Hypothalamus (tissue), 51 donors: ENCODE measurements around the gene TMEM255B.
"Not testable (repeated sequence)": the region's sequence is repeated elsewhere in the genome, so short reads cannot be mapped to it uniquely, and the experiment has no call there.

Source experiments
- DNase-seq, 51 donors: peaks; one replicate each; lab custom pipeline; 2025; lab: John Stamatoyannopoulos, UW

Gene TMEM255B

GRCh38 chr13:113748101-113748861 lies 10.7 kb upstream of the TMEM255B start:
- DNase-seq = no peak

GRCh38 chr13:113748862-113749451 lies 10.1 kb upstream of the TMEM255B start:
- DNase-seq = no peak

- DNase-seq = no peak
Observed at GRCh38 chr13:113749507-113749906, 9.5 kb upstream of the TMEM255B start.

GRCh38 chr13:113749967-113750366 lies 9.1 kb upstream of the TMEM255B start:
- DNase-seq = peak in 2 of 51 donors; percentile 18 to 29

GRCh38 chr13:113750554-113751399 lies 8.2 kb upstream of the TMEM255B start:
- DNase-seq = no peak

GRCh38 chr13:113751491-113751890 lies 7.5 kb upstream of the TMEM255B start:
- no peak for DNase-seq

GRCh38 chr13:113752211-113752986 lies 6.6 kb upstream of the TMEM255B start:
- not testable (repeated sequence) for DNase-seq

GRCh38 chr13:113753171-113753570 lies 5.9 kb upstream of the TMEM255B start:
- no peak for DNase-seq

- no peak for DNase-seq
Observed at GRCh38 chr13:113754242-113754641, 4.8 kb upstream of the TMEM255B start.

GRCh38 chr13:113754691-113755090 lies 4.3 kb upstream of the TMEM255B start:
- no peak for DNase-seq

GRCh38 chr13:113756441-113757097 lies 2.5 kb upstream of the TMEM255B start:
- DNase-seq = no peak

GRCh38 chr13:113759525-113760137 lies 605 bp downstream of the TMEM255B start:
- DNase-seq = peak in 3 of 51 donors; percentile 14 to 21 (median 17)

GRCh38 chr13:113761136-113761535 lies 2.1 kb downstream of the TMEM255B start:
- DNase-seq = no peak

- no peak for DNase-seq
Observed at GRCh38 chr13:113762075-113762474, 3.0 kb downstream of the TMEM255B start.

GRCh38 chr13:113762538-113762937 lies 3.5 kb downstream of the TMEM255B start:
- DNase-seq = no peak

GRCh38 chr13:113763254-113763653 lies 4.2 kb downstream of the TMEM255B start:
- no peak for DNase-seq

GRCh38 chr13:113763961-113764792 lies 5.2 kb downstream of the TMEM255B start:
- DNase-seq = no peak

- no peak for DNase-seq
Observed at GRCh38 chr13:113764793-113765563, 6.0 kb downstream of the TMEM255B start.
